ENCODE results near the gene CCDC200.
A peak's percentile ranks its signal among the peaks of the same experiment; 100 is the strongest.
"Not testable (repeated sequence)": the region's sequence is repeated elsewhere in the genome, so short reads cannot be mapped to it uniquely, and the experiment has no call there.

Gene CCDC200

DNA sequence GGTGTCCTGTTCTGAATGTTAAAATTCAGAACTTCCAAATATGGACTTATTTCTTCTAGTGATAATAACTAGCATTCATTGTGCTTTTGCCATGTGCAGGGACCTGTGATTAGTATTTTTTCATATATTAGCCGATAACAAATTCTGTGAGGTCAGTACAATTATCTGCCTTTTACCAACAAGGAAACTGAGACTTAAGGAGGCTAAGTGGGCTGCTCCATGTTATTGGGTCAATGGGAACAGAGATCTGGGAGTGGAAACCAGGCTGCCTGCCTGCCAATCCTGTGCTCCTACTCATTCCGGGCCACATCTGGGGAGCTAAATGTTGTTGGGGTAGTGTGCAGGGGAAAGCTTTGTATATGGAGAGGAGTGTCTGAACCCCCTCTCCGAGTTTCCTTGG is 13.1 kb downstream of the CCDC200 start:
- DNase-seq, result no peak

DNA sequence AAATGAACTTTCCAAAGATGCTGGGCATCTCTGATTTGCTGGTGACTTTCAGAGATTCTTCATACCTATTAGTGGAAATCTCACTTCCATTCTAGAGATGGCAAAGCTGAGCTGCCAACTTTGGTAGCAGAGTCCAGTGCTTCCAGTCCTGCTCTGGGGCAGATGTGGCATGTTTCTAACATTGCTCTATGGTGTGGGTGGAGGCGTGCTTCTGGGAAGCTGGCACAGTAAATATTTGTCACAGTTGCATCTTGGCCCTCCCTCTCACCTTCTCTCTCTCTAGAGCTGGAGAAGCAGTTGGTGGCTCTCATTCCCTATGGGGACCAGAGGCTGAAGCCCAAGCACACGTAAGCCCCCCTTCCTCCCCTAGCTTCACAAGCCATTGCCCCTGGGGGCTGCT is 14.9 kb downstream of the CCDC200 start:
- no peak for DNase-seq

DNA sequence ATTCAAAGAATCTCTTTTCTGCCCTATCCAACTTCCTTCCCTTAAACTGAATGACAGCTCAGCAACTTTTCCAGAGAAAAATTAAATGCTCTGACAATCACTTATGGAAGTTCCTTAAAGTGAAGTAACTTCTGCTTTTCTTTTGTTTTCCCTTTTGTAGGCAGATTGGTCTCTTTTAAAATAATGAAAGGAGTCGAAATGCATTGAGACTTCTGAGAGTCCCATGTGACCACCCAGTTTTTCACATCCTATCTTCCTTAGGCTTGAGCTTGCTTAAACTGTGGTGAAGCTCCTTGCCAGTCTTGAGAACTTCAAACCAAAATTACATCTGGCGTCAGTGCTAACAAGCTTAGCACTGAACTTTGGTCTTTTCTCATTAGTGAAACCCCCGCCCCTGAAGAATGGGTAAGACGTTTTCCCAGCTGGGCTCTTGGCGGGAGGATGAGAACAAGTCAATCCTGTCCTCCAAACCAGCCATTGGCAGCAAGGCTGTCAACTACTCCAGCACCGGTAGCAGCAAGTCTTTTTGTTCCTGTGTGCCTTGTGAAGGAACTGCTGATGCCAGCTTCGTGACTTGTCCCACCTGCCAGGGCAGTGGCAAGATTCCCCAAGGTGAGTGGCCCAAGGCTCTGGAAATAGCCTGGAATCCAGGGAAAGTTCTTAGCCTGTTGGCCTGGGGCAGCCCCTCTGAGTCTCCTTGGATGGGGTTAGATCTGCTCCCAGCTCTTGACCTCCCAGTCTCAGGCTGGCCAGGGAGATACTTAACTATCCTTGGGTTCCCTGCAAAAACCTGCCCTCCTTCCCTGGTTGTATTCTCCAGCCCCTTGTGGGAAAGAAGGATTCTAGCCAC is 15.6 kb downstream of the CCDC200 start:
- no peak for DNase-seq

- DNase-seq, result peak; percentile 72
Observed at GRCh38 chr17:43211480-43212402, 16.7 kb downstream of the CCDC200 start, which contains the start of gene TMEM106A. Gene TMEM106A, plus strand, starts transcription at chr17:43211875. Its CDS starts 1,167 bp downstream, at chr17:43213042.

DNA sequence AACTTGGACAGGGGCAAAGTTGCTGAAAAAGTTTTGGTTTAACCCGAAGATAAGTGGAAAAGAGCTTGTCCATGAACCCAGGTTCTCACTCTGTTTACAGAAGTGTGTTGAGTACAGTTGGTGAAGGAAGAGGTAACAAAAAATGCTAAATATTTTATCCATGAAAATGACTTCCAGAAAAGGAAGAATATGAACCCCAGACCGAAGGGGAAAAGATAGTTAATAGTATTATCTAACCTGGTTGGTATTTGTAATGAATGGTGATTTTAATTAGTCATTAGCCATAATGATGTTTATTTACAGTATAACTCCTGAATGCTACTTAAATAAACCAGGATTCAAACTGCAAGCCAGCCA is 17.3 kb downstream of the CCDC200 start:
- no peak for DNase-seq

DNA sequence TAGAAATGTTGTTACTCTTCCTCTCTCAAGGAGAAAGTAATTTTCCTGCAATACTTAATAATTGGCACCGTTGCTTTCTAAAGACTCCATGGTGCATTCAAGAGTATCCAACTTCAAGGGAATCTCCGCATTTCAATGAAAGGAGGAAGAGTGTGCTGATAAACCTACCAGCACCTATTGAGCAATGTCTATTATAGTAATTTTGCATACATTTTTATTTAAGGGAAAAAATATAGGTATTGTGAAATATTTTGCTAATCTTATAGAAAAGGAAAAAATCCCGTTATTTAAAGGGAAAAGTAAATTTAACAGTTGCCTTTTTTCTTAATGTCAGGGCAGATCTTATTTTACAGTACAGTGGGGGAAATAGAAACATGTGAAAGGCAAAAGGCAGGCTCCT is 17.8 kb downstream of the CCDC200 start:
- no peak for DNase-seq

DNA sequence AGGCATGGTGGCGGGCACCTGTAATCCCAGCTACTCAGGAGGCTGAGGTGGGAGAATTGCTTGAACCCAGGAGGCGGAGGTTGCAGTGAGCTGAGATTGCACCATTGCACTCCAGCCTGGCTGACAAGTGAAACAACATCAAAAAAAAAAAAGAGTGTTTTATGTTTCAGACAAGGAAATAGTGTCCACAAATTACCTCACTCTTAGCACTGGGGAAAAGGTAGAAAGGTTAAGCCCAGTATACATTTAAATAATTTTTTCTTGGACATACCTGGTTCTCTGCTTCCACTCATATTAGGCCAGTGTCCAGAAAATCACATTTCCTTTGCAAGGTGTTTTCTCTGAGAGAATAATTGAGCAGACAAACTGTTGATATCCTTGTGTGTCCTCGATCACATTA is 25.4 kb downstream of the CCDC200 start:
- not testable (repeated sequence) for DNase-seq

DNA sequence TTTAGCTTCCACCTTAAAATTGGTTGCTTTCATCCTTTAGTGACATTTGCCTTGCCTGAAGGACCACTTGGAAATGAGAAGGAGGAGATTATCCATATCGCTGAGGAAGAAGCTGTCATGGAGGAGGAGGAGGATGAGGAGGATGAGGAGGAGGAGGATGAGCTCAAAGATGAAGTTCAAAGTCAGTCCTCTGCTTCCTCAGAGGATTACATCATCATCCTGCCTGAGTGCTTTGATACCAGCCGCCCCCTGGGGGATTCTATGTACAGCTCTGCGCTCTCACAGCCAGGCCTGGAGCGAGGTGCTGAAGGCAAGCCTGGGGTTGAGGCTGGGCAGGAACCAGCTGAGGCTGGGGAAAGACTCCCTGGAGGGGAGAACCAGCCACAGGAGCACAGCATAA is 28.3 kb downstream of the CCDC200 start:
- peak; percentile 17 for DNase-seq

- DNase-seq, result no peak
Observed at GRCh38 chr17:43199633-43200032, 28.8 kb downstream of the CCDC200 start.

DNA sequence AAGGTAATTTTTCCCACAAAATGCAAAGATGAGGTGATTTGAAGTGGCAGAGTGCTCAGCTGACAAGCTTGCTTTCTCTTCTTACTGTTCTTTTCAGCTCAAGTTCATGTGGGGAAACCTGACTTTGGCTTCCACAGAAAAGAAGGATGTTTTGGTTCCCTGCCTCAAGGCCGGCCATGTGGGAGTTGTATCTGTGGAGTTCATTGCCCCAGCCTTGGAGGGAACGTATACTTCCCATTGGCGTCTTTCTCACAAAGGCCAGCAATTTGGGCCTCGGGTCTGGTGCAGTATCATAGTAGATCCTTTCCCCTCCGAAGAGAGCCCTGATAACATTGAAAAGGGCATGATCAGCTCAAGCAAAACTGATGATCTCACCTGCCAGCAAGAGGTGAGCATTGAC is 35.2 kb downstream of the CCDC200 start:
- DNase-seq, result no peak

DNA sequence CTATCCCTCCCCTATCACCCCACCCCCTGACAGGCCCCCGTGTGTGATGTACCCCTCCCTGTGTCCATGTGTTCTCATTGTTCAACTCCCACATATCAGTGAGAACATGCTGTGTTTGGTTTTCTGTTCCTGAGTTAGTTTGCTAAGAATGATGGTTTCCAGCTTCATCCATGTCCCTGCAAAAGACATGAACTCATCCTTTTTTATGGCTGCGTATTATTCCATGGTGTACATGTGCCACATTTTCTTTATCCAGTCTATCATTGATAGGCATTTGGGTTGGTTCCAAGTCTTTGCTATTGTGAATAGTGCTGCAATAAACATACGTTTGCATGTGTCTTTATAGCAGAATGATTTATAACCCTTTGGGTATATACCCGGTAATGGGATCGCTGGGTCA is 41.8 kb downstream of the CCDC200 start:
- not testable (repeated sequence) for DNase-seq

- DNase-seq, result no peak
Observed at GRCh38 chr17:43183921-43184320, 44.5 kb downstream of the CCDC200 start.

GRCh38 chr17:43176119-43176570 is 52.3 kb downstream of the CCDC200 start:
- no peak for DNase-seq

DNA sequence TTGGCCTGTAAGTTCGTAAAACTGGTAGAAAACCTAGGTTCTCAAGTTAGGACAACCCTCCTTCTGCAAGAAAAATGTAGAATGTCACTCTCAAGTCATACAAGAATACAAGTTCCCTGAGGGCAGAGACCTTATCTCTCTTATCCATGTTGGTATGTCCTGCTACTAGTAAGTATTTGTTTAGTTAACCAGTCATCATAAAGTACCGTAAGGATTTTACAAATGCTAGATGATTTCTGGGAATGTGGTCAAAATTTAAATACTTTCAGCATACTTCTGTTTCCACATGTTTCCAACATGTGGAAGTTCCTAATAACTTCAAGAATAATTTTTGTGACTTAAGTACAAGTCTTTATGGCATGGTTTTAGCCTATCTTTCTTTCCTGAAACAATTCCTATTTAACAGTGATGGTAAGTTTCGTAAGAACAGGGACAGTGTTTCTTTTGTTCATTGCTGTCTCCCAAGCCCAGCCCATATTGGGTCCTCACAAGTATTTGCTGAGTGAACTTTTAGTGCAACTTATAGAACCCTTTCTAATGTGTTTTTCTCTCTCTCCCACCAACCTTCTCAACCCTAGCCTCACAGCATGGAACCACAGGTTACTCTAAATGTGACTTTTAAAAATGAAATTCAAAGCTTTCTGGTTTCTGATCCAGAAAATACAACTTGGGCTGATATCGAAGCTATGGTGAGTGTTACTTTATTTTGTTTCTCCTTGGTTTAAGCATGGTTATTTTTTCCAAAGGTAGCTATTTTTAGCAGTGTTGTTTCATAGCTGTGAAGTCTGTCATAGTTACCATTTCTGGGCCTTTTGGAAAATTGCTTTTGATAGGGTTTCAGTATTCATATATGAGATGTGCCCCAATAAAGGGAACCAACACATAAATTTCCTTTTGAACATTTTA is 53.0 kb downstream of the CCDC200 start:
- DNase-seq, result no peak

- peak; percentile 17 for DNase-seq
Observed at GRCh38 chr17:43171586-43172487, 56.6 kb downstream of the CCDC200 start.

Measured in retina (tissue), 1 donor.